Neutrophil (primary cell): Measurements from ENCODE around the gene SIGLEC14.
"Not testable (repeated sequence)": the region's sequence is repeated elsewhere in the genome, so short reads cannot be mapped to it uniquely, and the experiment has no call there.

Experiments
- H3K27ac ChIP-seq: fragments of 200-600 bp; sonication (generic); 2 replicates; pipeline ENCODE4 v1.5.1; 2016; ENCODE audit warnings: mild to moderate bottlenecking, moderate library complexity
- H3K27me3 ChIP-seq: fragments of 200-600 bp; sonication (generic); 2 replicates; pipeline ENCODE4 v1.6.0; 2016; ENCODE audit warnings: mild to moderate bottlenecking
- H3K36me3 ChIP-seq: fragments of 200-600 bp; sonication (generic); 2 replicates; pipeline ENCODE4 v1.5.1; 2017
- H3K4me1 ChIP-seq, 2 experiments: fragments of 200-600 bp in 1 of 2; sonication (generic) in 1 of 2; 1 replicate in 1 of 2; 2 replicates in 1 of 2; pipeline versions ENCODE4 v1.5.1 to v1.6.1; 2013 to 2016; ENCODE audit warnings: low read depth in 1 of 2, low read length in 1 of 2, mild to moderate bottlenecking in 1 of 2, moderate library complexity in 1 of 2; ENCODE audit not compliant: control insufficient read depth in 1 of 2, insufficient read depth in 1 of 2
- H3K4me3 ChIP-seq, 2 experiments: fragments of 200-600 bp in 1 of 2; sonication (generic) in 1 of 2; 1 replicate in 1 of 2; 2 replicates in 1 of 2; pipeline ENCODE4 v1.5.1; 2013 to 2016; ENCODE audit warnings: low read depth in 1 of 2, low read length in 1 of 2, mild to moderate bottlenecking in 1 of 2, moderate library complexity in 1 of 2
- H3K9me3 ChIP-seq: fragments of 200-600 bp; sonication (generic); 2 replicates; pipeline ENCODE4 v1.5.1; 2016
- TF ChIP-seq, protein P1 (sequence below): fragments of 200-600 bp; sonication (generic); IDR thresholded peaks from 2 replicates; pipeline ENCODE4 v1.5.1; 2016; ENCODE audit warnings: antibody characterized with exemption

SIGLEC14 gene

DNA sequence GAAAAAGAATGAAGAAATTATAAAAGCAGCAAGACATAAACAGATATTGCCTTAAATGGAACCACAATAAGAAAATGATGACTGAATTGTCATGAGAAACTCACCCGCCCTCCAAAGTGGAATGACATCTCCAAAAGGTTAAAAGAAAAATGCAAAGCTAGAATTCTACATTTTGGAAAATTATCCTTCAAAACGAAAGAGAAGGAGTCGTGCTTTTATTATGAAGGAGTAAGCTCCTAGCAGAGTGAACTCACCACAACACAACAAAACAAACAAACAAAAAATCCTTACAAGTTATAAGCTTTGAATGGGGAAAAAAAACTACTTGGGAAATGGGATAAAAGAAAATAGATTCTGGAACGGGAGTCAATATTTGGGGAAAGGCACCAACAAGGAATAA is 6.7 kb downstream of the SIGLEC14 start:
- TF ChIP-seq, protein P1, sequence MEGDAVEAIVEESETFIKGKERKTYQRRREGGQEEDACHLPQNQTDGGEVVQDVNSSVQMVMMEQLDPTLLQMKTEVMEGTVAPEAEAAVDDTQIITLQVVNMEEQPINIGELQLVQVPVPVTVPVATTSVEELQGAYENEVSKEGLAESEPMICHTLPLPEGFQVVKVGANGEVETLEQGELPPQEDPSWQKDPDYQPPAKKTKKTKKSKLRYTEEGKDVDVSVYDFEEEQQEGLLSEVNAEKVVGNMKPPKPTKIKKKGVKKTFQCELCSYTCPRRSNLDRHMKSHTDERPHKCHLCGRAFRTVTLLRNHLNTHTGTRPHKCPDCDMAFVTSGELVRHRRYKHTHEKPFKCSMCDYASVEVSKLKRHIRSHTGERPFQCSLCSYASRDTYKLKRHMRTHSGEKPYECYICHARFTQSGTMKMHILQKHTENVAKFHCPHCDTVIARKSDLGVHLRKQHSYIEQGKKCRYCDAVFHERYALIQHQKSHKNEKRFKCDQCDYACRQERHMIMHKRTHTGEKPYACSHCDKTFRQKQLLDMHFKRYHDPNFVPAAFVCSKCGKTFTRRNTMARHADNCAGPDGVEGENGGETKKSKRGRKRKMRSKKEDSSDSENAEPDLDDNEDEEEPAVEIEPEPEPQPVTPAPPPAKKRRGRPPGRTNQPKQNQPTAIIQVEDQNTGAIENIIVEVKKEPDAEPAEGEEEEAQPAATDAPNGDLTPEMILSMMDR, result no peak
- no peak overlapping the region for H3K4me3 ChIP-seq
- peaks cover 0 to 97% of the 10 kb centered on the region in 2 experiments for H3K4me1 ChIP-seq
- no peaks in the 10 kb centered on the region for H3K9me3 ChIP-seq
- no peaks in the 10 kb centered on the region for H3K27me3 ChIP-seq
- H3K27ac ChIP-seq, result peak overlapping the region; percentile 84
- H3K36me3 ChIP-seq, result peaks cover 55% of the 10 kb centered on the region

DNA sequence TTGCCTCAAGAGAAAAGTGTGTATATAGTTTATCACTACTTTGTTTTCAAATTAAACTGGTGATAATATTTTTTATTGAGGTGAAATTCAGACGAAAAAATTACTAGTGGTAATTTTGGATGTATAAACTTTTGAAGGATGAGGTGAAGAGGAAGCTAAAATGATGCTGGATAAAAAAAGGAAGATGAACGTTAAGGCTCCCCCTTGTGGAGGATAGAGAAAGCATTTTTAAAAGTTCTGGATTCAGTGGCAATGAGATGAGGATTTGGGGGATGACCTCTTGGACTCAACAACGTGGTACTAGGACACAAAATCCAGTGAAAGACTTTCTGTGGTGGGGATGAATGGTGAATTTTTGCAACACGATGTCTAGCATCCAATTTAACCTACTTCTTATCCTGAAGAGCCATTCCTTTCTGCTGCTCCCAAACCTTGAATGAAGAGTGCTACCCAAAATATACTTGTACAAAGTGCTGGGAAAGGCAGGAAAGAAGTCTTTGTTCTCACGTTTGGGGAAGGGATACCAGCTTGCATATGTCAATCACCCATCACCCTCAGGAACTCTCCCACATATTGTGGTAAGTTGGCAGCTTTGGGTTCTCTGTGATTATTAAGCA is 9.2 kb downstream of the SIGLEC14 start:
- H3K9me3 ChIP-seq, result no peaks in the 10 kb centered on the region
- peak overlapping the region in 1 of 2 experiments; percentile 53 for H3K4me3 ChIP-seq
- H3K27me3 ChIP-seq, result no peaks in the 10 kb centered on the region
- H3K36me3 ChIP-seq, result peaks cover 33% of the 10 kb centered on the region
- H3K27ac ChIP-seq, result peak overlapping the region; percentile 84
- TF ChIP-seq, protein P1, result peak; percentile 73
- peaks cover 0 to 96% of the 10 kb centered on the region in 2 experiments for H3K4me1 ChIP-seq

DNA sequence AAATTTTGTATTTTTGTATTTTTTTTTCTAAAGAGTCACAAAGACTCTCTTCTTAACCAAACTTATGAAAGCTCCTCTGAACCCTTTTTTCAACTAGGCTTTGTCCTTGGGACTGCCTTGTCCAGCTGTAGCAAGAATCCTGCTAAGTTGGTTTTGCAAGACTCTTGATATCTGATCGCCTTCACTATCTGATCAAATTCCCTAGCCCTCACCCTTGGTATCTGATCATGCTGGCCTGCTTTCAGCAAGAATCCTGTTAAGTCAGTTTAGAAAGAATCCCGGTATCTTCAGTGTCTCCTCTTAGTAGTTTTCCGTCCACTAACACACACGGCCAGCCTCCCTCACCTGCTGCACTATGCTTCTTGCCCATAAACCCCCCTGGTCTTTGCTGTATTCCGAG is 14.5 kb downstream of the SIGLEC14 start:
- Histone ChIP-seq H3K27ac (peak overlapping the region; percentile 93), H3K4me1 (peaks cover 21 to 84% of the 10 kb centered on the region in 2 experiments), H3K4me3 (no peak overlapping the region), H3K36me3 (peaks cover 18% of the 10 kb centered on the region), H3K9me3 (no peaks in the 10 kb centered on the region), H3K27me3 (no peaks in the 10 kb centered on the region)
- TF ChIP-seq, protein P1, result no peak

DNA sequence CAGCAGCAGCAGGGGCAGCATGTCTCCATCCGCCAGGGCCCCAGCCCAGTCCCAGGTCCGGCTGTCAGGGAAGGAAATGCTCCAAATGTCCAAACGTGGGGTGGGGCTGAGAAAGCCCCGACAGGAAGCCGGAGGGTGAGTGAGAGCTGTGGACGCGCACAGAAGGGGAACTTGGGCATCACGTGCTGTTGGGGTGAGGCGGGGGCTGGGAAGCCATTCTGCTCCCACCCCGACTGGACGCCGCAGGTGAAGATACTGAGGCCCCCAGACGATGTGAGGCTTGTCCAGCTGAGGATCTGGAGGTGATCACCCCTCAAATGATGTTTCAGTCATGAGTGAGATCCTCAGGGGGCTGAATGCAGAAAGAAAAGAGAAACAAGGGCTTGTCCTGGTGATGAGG is 16.3 kb downstream of the SIGLEC14 start, which contains the start of gene SIGLEC5:
Gene SIGLEC5, minus strand, starts transcription at position 87 of the 400 bp plus-strand sequence. Its CDS starts 66 bp downstream, at position 21.
- H3K27ac ChIP-seq, result peak within 1 kb of the TSS; percentile 93

DNA sequence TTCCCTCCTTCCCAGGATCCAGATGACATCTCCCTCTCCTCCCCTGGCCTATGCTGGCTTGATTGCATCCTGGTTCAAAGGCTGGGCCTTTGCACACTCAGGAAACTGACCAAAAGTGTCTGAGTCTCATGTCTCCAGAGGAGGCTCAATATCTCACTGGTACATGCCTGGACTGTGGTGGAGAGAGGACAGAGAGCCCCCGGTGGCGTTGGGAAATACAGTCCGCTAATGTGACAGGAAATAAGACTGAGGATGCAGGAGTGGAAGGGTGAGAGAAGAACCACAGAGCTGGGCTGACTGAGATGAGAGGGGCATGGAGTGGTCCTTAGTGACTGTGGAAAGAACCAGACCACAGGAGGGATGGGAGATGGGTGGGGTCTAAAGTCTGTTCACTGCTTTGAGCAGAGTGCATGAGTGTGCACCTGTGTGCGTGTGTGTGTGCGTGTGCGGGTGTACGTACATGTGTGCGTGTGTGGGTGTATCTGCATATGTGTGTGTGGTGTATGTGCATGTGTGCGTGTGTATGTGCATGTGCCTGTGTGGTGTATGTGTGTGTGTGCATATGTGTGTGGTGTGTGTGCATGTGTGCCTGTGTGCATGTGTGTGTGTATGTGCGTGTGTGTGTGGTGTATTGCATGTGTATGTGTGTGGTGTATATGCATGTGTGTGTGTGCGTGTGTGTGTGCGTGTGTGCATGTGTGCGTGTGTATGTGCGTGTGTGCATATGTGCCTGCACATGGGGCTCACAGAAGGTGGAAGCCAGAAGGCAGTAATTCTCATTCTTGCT is 18.3 kb downstream of the SIGLEC14 start:
- TF ChIP-seq, protein P1, result no peak
- H3K27ac ChIP-seq, result peak overlapping the region; percentile 87
- H3K4me3 ChIP-seq, result peak overlapping the region; percentile 67 to 76
- no peaks in the 10 kb centered on the region for H3K27me3 ChIP-seq
- no peaks in the 10 kb centered on the region for H3K9me3 ChIP-seq
- H3K4me1 ChIP-seq, result peaks cover 45 to 83% of the 10 kb centered on the region in 2 experiments
- H3K36me3 ChIP-seq, result peaks cover 55% of the 10 kb centered on the region

More for the DNA sequence above, 16.3 kb downstream of the SIGLEC14 start, which contains the start of gene SIGLEC5:
- H3K4me3 ChIP-seq, result peak within 1 kb of the TSS; percentile 67 to 76
- H3K27me3 ChIP-seq, H3K9me3 ChIP-seq: not testable (repeated sequence)
- peaks cover 39 to 83% of the 10 kb centered on the region in 2 experiments for H3K4me1 ChIP-seq
- H3K36me3 ChIP-seq, result peaks cover 36% of the 10 kb centered on the region
